ENCODE measurements around the gene SCGB2B2.

DNA sequence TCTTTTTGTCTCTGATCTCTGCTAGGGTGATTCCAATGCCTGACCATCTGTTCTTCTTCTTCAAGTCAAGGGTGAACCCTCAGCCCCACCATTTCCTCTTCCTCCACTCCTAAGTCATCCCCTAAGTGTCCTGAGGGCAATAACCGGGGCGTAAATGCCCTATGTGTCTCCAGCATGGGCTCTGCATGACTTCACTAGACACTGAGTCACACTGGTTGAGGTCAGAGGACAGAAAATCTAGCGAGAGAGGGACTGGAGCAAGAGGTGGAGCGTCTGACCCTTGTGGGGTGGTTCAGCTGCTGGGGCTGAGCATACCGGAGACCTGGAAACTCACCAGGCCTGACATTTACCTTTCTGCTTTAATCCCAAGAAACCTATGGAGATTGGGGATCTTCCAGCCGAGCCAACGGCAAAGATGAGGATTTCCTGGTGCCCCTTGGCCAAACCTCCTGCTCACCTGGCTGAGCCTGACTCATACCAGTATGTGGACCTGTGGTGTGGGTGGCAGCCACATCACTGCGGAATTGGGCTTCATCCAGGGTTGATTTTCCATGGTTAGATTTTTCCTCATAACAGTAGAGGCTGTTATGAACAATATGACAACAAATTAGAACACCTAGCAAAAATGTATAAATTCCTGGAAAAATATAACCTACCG is 26.9 kb downstream of the SCGB2B2 start:
- TF ChIP-seq EZH2phosphoT487 (IDR thresholded peaks at IDR 0.05; ENCODE audit: insufficient read depth, low read depth) = no peak
- TF ChIP-seq EZH2 (IDR thresholded peaks at IDR 0.05; ENCODE audit: insufficient read depth, poor library complexity, severe bottlenecking) = no peak
